Caco-2 (cell line): ENCODE measurements around the gene NNAT. TPM values are rescaled to one million over a fixed set of nuclear protein-coding genes. Genes with fewer than 3 reads are reported as not detected.

Source experiments
- BruUV-seq: library from RNA; stranded (reverse); fragments of 400-500 nt; replicated peaks from 2 replicates; lab custom pipeline; 2021; lab: Mats Ljungman, UMichigan
- CTCF ChIA-PET: fragments of 300-600 bp; sonication (Branson Sonifier 250); formaldehyde crosslinking; loops from one replicate; lab custom pipeline; 2022; ENCODE audit warnings: antibody characterized with exemption; lab: Charles Lee
- POLR2A ChIA-PET: fragments of 300-600 bp; sonication (Branson Sonifier 250); formaldehyde crosslinking; loops from one replicate; lab custom pipeline; 2022; ENCODE audit warnings: antibody characterized with exemption; lab: Charles Lee
- DNase-seq, 2 experiments: peaks; one replicate each; pipeline versions ENCODE4 v3.0.0 to v3.0.0-alpha.2; 2020 to 2022
- H3K27me3 ChIP-seq: replicated peaks from 2 replicates; pipeline ENCODE4 v1.6.0; 2011; ENCODE audit warnings: low read length; ENCODE audit not compliant: control insufficient read depth, insufficient read depth
- H3K36me3 ChIP-seq: 2 replicates; pipeline ENCODE4 v1.5.1; 2011; ENCODE audit warnings: low read length; ENCODE audit not compliant: control insufficient read depth, insufficient read depth
- H3K4me1 ChIP-seq: fragments of 250-450 bp; sonication (Bioruptor Pico); 2 replicates; pipeline ENCODE4 v1.5.1; 2020; ENCODE audit warnings: mild to moderate bottlenecking
- H3K4me3 ChIP-seq: 2 replicates; pipeline ENCODE4 v1.5.1; 2011; ENCODE audit warnings: low read depth, mild to moderate bottlenecking, control low read depth, low read length
- H3K9me3 ChIP-seq: fragments of 250-450 bp; sonication (Bioruptor Pico); 2 replicates; pipeline ENCODE4 v1.5.1; 2020; ENCODE audit warnings: mild to moderate bottlenecking, moderate library complexity
- H3K27ac Mint-ChIP-seq: one replicate; pipeline ENCODE4 v1.8.0; 2022; ENCODE audit warnings: mixed read lengths; ENCODE audit not compliant: unreplicated experiment
- H3K27me3 Mint-ChIP-seq: one replicate; pipeline ENCODE4 v1.8.0; 2022; ENCODE audit warnings: mixed read lengths; ENCODE audit not compliant: insufficient read depth, unreplicated experiment
- H3K36me3 Mint-ChIP-seq: one replicate; pipeline ENCODE4 v1.8.0; 2022; ENCODE audit warnings: mild to moderate bottlenecking, mixed read lengths; ENCODE audit not compliant: insufficient read depth, unreplicated experiment
- H3K4me1 Mint-ChIP-seq: one replicate; pipeline ENCODE4 v1.8.0; 2022; ENCODE audit warnings: low read depth, mixed read lengths; ENCODE audit not compliant: unreplicated experiment
- H3K4me3 Mint-ChIP-seq: one replicate; pipeline ENCODE4 v1.8.0; 2022; ENCODE audit warnings: mild to moderate bottlenecking, moderate library complexity, mixed read lengths; ENCODE audit not compliant: unreplicated experiment
- H3K9me3 Mint-ChIP-seq: one replicate; pipeline ENCODE4 v1.8.0; 2022; ENCODE audit warnings: mixed read lengths; ENCODE audit not compliant: unreplicated experiment
- intact Hi-C: fragments of 100-400 bp; cut with micrococcal nuclease; formaldehyde crosslinking; loops from one replicate; pipeline ENCODE4 v1.10.0; 2022; ENCODE audit not compliant: unreplicated experiment
- total RNA-seq: library from RNA; stranded (reverse); gene quantifications from 2 replicates; pipeline ENCODE4 v1.2.3, GENCODE V29; 2022
- TF ChIP-seq, protein P1 (sequence below), 2 experiments: fragments of 200-600 bp in 1 of 2; IDR thresholded peaks; 1 replicate in 1 of 2; 2 replicates in 1 of 2; pipeline versions ENCODE4 v1.5.1 to v1.8.0; 2011 to 2022; ENCODE audit warnings: antibody characterized with exemption in 1 of 2, control low read depth in 1 of 2, inconsistent platforms in 1 of 2, low read depth in 1 of 2, low read length in 1 of 2, mild to moderate bottlenecking in 1 of 2, moderate library complexity in 1 of 2; ENCODE audit not compliant: insufficient read depth in 1 of 2, severe bottlenecking in 1 of 2, unreplicated experiment in 1 of 2

NNAT gene
- total RNA-seq, 1 experiment from 2014 or later: not detected

DNA sequence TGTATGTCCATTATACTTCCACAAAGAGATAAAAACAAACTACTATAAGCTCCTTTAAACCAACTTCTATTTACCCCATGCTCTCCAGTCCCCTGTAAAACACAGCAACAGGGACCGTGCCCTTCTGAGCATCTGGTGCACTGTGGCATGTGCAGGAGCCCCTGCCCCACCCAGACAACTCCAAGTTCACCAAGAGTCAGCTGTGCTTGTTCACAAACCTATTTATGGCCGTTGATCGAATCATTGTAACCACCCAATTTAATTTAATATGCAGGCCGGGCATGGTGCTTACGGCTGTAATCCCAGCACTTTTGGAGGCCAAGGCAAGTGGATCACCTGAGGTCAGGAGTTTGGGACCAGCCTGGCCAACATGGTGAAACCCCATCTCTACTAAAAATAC lies 20.3 kb downstream of the NNAT start:
- TF ChIP-seq, protein P1, sequence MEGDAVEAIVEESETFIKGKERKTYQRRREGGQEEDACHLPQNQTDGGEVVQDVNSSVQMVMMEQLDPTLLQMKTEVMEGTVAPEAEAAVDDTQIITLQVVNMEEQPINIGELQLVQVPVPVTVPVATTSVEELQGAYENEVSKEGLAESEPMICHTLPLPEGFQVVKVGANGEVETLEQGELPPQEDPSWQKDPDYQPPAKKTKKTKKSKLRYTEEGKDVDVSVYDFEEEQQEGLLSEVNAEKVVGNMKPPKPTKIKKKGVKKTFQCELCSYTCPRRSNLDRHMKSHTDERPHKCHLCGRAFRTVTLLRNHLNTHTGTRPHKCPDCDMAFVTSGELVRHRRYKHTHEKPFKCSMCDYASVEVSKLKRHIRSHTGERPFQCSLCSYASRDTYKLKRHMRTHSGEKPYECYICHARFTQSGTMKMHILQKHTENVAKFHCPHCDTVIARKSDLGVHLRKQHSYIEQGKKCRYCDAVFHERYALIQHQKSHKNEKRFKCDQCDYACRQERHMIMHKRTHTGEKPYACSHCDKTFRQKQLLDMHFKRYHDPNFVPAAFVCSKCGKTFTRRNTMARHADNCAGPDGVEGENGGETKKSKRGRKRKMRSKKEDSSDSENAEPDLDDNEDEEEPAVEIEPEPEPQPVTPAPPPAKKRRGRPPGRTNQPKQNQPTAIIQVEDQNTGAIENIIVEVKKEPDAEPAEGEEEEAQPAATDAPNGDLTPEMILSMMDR (IDR thresholded peaks at IDR 0.05; ENCODE audit: insufficient read depth in 1 of 2, low read depth in 1 of 2, low read length in 1 of 2, severe bottlenecking in 1 of 2, unreplicated experiment in 1 of 2): no peak
- peaks cover 22% of the 10 kb centered on the region for H3K9me3 Mint-ChIP-seq
- no TSS peak for BruUV-seq
- Histone ChIP-seq H3K9me3 (no peaks in the 10 kb centered on the region), H3K4me1 (peaks cover 54% of the 10 kb centered on the region), H3K4me3 (no peak overlapping the region), H3K36me3 (no peaks in the 10 kb centered on the region), H3K27me3 (no peaks in the 10 kb centered on the region)
- peaks cover 6% of the 10 kb centered on the region for H3K36me3 Mint-ChIP-seq
- POLR2A ChIA-PET: interaction anchor here (0.7 to 2.1 kb wide), 4 partner anchors 13 to 362 kb away, joined by 3 to 9 read pairs (median 5); partner anchors contain the start of genes BLCAP, MROH8 and RPN2
- H3K27me3 Mint-ChIP-seq: no peaks in the 10 kb centered on the region
- H3K27ac Mint-ChIP-seq: peak overlapping the region; percentile 93
- peak in 1 of 2 experiments; percentile 35 for DNase-seq
- CTCF ChIA-PET: no interaction called here
- intact Hi-C loops: no loop called here
- H3K4me1 Mint-ChIP-seq: peaks cover 57% of the 10 kb centered on the region
- no peak overlapping the region for H3K4me3 Mint-ChIP-seq

DNA sequence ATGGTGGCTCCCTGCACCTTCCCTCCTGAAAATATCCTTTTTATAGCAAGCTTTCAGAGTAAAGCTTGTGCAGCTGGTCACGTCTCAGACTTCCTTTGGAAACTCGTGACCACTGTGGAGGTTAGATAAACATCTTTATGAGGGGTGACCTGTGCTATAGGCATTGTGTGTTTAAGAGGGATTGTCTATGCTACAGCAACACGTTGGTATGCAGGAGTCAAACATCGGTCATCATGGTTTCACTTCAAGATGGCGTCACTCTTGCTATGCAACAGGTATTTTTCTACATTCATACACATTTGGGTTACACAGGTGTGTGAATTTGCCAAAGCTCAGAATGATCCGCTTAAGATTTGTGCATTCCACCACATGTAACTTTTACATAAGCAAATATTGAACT lies 21.2 kb downstream of the NNAT start:
- ChIA-PET POLR2A (interaction anchor here (0.6 to 2.1 kb wide), 5 partner anchors 14 to 363 kb away, joined by 3 to 9 read pairs (median 3); partner anchors contain the start of genes BLCAP, MANBAL, MROH8 and RPN2), CTCF (interaction anchor here (0.8 to 1.4 kb wide), 4 partner anchors 22 to 350 kb away, joined by 3 to 5 read pairs (median 4); no protein-coding TSS in a partner anchor)
- peaks cover 22% of the 10 kb centered on the region for H3K9me3 Mint-ChIP-seq
- peak overlapping the region; percentile 46 for H3K4me3 Mint-ChIP-seq
- Histone ChIP-seq H3K27me3 (no peaks in the 10 kb centered on the region), H3K36me3 (no peaks in the 10 kb centered on the region), H3K4me3 (no peak overlapping the region), H3K9me3 (no peaks in the 10 kb centered on the region), H3K4me1 (peaks cover 54% of the 10 kb centered on the region)
- intact Hi-C loops: loop anchor here (1.0 kb wide), 2 partner anchors 8 to 15 kb away; partner anchors contain the start of gene BLCAP
- H3K36me3 Mint-ChIP-seq: peaks cover 6% of the 10 kb centered on the region
- peaks cover 57% of the 10 kb centered on the region for H3K4me1 Mint-ChIP-seq
- peak; percentile 91 to 94 for DNase-seq
- H3K27ac Mint-ChIP-seq: peak overlapping the region; percentile 93
- TF ChIP-seq, protein P1 (IDR thresholded peaks at IDR 0.05; ENCODE audit: insufficient read depth in 1 of 2, low read depth in 1 of 2, low read length in 1 of 2, severe bottlenecking in 1 of 2, unreplicated experiment in 1 of 2): no peak
- H3K27me3 Mint-ChIP-seq: no peaks in the 10 kb centered on the region
- BruUV-seq: no TSS peak

DNA sequence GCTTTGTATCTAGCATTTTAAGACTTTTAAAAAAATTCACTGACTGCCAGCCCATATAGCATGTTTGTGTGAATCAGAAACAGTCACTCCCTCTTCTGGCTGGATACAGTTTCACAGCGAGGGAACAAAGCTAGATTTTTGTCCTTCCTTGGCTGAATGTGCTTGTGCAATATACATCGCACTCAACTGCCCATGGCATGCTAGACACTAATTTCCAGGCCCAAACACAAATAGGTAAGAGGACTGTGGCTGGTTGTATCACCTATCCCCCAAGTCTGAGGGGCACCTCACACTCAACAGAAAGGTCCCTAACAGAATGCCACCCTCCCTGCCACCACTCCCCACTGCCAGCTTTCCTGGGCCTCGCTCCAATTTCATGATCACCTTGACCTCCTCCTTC lies 22.8 kb downstream of the NNAT start:
- peaks cover 13% of the 10 kb centered on the region for H3K9me3 Mint-ChIP-seq
- peak; percentile 71 to 76 for DNase-seq

More for the DNA sequence above, 22.8 kb downstream of the NNAT start:
- Mint-ChIP-seq H3K4me3 (no peak overlapping the region), H3K27ac (peak overlapping the region; percentile 23), H3K36me3 (peaks cover 6% of the 10 kb centered on the region), H3K4me1 (peaks cover 46% of the 10 kb centered on the region), H3K27me3 (no peaks in the 10 kb centered on the region)
- Histone ChIP-seq H3K9me3 (no peaks in the 10 kb centered on the region), H3K36me3 (no peaks in the 10 kb centered on the region), H3K4me1 (peaks cover 51% of the 10 kb centered on the region), H3K4me3 (no peak overlapping the region), H3K27me3 (no peaks in the 10 kb centered on the region)
- BruUV-seq: no TSS peak
- ChIA-PET POLR2A (interaction anchor here (0.5 kb wide), 1 partner anchor 276 kb away, joined by 3 read pairs; no protein-coding TSS in a partner anchor), CTCF (interaction anchor here (0.6 to 1.3 kb wide), 6 partner anchors 21 to 365 kb away, joined by 3 to 7 read pairs (median 4); partner anchors contain the start of genes MROH8 and RPN2)
- intact Hi-C loops: no loop called here
- TF ChIP-seq, protein P1 (IDR thresholded peaks at IDR 0.05; ENCODE audit: insufficient read depth in 1 of 2, low read depth in 1 of 2, low read length in 1 of 2, severe bottlenecking in 1 of 2, unreplicated experiment in 1 of 2): peak; percentile 66 to 81
